Middle frontal gyrus (tissue), 1 donor: ENCODE data around the gene HAND1.

ENCODE experiments used
- DNase-seq: peaks from one replicate; pipeline ENCODE4 v3.0.0-alpha.2; 2015; ENCODE audit warnings: low spot score; ENCODE audit errors: extremely low spot score

The HAND1 gene

GRCh38 chr5:154506049-154506715 is 28.2 kb upstream of the HAND1 start:
- no peak for DNase-seq

GRCh38 chr5:154505567-154505966 is 27.5 kb upstream of the HAND1 start:
- DNase-seq: no peak

- DNase-seq: no peak
These were observed 25.6 kb upstream of the HAND1 start for GRCh38 chr5:154503698-154504039.

DNA sequence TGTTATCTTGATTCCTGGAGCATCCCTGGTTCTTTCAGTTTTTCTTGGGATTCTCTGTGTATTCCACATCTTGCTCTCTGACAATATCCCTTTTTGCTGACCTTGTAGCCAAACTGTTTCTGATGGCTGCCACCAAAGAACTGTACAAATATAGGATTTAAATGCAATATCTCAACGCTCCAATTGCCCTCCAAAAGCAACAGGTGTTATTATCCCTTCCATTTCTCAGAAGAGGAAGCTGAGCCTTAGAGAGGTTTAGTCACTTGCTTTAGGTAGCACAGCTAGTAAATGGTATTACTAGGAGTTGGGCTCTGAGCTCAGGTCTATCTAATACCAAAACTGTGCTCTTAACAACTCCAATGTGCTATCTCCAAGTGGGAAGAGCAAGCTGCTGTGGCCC is 24.2 kb upstream of the HAND1 start:
- no peak for DNase-seq

GRCh38 chr5:154501566-154501965 is 23.5 kb upstream of the HAND1 start:
- no peak for DNase-seq

GRCh38 chr5:154498994-154499393 is 21.0 kb upstream of the HAND1 start:
- DNase-seq: no peak

- DNase-seq: no peak
These were observed 20.6 kb upstream of the HAND1 start for GRCh38 chr5:154498591-154498990.

GRCh38 chr5:154494036-154494435 is 16.0 kb upstream of the HAND1 start:
- no peak for DNase-seq

DNA sequence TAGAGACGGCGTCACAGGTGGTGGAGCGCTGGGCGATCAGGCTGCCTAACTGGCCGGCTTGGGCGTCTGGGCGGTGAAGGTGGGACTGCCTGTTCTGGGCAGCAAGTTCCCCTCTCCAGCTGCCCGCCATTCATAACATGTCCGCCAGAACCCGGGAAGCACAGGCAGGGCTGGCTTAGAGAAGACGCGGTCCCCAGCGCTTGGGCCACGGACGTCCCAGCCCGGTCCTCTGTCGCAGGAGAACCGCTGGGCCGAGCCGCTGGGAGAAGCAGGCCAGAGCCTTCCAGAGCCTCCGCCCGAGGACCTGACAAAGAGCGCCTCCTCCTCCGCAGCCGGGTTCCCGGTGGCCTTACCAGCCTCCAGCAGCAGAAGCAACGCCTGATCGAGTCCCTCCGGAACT is 15.2 kb upstream of the HAND1 start:
- no peak for DNase-seq

DNA sequence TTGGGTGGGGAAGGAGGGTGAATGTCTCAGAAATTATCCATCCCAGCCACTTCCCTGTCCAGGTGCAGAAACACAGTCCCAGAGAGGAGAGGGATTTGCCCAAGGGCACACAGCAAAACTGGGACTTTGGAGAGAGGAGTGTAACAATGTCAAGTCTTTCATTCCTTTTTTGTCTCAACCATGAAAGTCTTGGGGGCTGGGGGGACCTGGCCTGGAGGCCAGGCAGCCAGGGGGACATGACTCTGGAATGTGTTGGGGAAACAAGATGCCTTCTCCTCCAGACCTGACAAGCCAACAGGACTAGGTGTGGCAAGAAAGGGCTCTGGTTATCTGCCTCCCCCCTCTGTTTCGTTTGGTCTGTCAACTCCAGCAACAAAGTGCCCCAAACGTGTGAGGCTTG is 13.9 kb upstream of the HAND1 start:
- no peak for DNase-seq

GRCh38 chr5:154487541-154487940 is 9.5 kb upstream of the HAND1 start:
- no peak for DNase-seq

DNA sequence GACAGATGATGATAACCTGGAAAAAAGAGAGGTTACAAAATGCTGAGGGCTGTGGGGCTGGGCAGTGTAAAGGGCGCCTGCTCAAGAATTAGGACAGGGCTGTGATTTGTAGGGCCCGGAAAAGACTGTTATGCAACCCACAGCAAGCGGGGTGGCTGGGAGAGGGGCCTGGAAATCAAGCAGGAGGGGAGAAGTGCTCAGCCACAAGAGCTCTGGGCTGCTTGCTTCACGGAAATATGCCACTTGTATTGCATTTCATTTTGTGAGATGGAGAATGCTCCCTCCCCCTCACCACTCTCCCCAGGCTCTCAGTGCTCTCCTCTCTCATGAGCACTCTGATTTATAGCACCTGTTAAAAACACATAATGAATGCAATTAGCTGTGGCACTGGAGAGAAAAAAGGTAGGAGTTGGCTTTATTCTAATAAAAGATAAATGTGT is 8.4 kb upstream of the HAND1 start:
- DNase-seq: no peak

GRCh38 chr5:154485850-154486426 is 7.9 kb upstream of the HAND1 start:
- no peak for DNase-seq

- no peak for DNase-seq
These were observed 7.1 kb upstream of the HAND1 start for GRCh38 chr5:154485096-154485491.

DNA sequence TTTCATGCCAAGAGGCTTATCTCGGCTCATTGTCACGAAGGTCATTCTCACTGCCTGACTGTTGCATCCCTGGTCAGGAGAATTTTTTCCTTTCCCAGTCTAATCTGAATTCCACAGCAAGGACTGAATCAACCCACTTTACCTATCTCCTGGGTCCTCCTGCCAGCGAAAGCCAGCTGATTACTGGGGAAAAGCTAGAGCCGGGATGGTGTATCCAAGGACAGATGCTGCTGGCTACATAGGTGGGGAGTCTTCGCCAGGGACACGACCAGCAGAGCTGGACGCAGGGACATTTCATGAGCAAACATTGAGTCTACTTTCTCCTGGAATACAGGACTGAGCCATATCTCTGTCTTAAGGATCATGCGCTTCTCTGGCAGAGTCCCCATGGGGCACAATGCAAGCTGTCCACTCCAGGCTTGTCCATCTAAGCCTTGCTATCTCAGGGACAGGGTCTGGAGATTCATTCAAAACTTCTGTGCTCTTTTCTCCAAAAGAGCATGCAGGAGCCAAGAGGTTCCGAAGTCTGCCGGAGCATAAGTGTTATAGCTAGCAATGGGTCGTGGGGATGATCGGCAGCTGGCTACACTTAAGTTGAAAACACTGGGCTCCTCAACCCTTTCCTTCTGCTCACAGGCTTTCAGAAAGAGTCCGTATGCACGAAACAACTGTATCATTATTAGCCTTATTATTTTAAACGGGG is 6.5 kb upstream of the HAND1 start:
- DNase-seq: no peak

- DNase-seq: no peak
These were observed 5.8 kb upstream of the HAND1 start for GRCh38 chr5:154483654-154484392.

GRCh38 chr5:154482528-154483449 is 4.8 kb upstream of the HAND1 start:
- DNase-seq: no peak

DNA sequence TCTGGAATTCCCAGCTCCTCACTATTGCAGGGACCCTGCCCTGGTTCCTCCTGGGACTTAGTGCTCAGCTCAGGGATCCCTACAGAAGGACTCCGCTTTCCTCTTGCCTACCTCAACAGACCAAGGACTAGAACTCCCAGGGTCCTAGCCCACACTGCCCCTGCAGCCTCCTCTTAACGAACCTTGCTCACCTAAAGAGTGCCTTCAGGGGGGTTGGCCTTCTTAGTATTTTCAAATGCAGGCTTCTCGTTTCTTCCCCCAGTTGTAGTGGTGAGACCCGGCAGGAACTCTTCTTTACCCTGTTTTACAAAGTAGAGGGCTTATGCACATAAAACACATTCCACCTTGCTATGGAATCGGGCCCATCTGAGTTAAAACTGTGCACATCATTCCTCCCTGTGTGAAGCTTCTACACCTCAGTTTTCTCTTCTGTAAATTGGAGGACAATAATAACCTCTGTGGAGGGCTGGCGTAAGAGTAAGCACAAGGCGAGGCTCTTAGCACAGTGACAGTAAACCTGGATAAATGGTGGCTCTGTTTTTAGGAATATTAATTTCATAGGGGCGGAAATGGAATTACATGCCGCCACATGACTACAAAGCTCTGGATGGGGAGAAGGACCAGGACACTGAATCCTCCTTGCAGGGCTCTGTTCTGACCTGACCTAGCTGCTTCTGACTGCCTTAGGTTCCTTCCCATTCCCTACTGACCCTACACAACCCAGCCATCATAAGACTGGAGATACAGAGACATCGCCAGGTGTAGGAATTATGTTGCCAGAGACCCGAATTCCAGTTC is 3.8 kb upstream of the HAND1 start:
- no peak for DNase-seq

DNA sequence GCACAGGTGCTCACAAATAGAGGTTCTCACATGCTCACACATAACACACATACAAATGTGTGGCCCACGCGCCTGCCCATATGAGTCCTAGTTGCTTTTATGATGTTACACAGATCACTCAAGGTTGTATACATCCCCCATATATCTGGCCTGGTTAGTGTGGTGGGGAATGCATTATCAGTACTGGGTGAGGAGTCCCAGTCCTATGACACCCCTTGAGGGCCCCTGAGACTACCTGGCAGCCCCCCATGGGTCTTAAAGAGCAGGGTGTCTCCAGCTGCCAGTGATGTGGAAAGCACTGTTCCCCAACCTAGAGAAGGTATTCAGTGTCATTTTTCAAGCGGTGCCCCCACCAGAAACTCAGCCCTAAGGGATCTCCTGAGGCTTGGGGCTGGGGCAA is 2.8 kb upstream of the HAND1 start:
- no peak for DNase-seq
